ENCODE data around the gene SP2. TPM values are rescaled to one million over a fixed set of nuclear protein-coding genes. Genes with fewer than 3 reads are reported as not detected.

SP2 gene
- total and polyA plus RNA-seq, 2 of the 8 experiments (the other 6 are each of a cell fraction or from before 2014, with no cell fraction given): 5.6 to 13.8 TPM

GRCh38 chr17:47875011-47875985 lies 20.7 kb upstream of the SP2 start (continued):
- TF ChIP-seq SIX5 (IDR thresholded peaks at IDR 0.05; ENCODE audit: low read depth, low read length) (no peak), KDM1A (IDR thresholded peaks at IDR 0.05; ENCODE audit: borderline replicate concordance, low read length) (no peak)
